ENCODE results near the gene PABPC3. TPM values are rescaled to one million over a fixed set of nuclear protein-coding genes. Genes with fewer than 3 reads are reported as not detected.

Gene PABPC3
- total and polyA plus RNA-seq, 9 donors: 0.09 to 0.83 (median 0.62) TPM

GRCh38 chr13:25135896-25136295, 40.0 kb downstream of the PABPC3 start:
- no peak for DNase-seq
- WGBS (ENCODE audit: insufficient coverage): no CpG with 5 or more reads among the region's 4 CpGs
- Histone ChIP-seq H3K36me3 (ENCODE audit: control insufficient read depth, insufficient read depth, low read length) (no peaks in the 10 kb centered on the region), H3K4me3 (ENCODE audit: low read length) (no peak overlapping the region), H3K27ac (ENCODE audit: low read length) (no peak overlapping the region), H3K27me3 (ENCODE audit: control insufficient read depth, insufficient read depth, low read length) (peaks cover 17% of the 10 kb centered on the region), H3K9me3 (replicated peaks; ENCODE audit: control insufficient read depth, low read depth, low read length) (no peaks in the 10 kb centered on the region), H3K4me1 (ENCODE audit: control insufficient read depth, insufficient read depth, low read length) (no peaks in the 10 kb centered on the region)

- no peak for DNase-seq
- 20% methylated on average over 8 of the region's 15 CpGs for WGBS (ENCODE audit: insufficient coverage)
- Histone ChIP-seq H3K4me1 (ENCODE audit: control insufficient read depth, insufficient read depth, low read length) (no peaks in the 10 kb centered on the region), H3K9me3 (replicated peaks; ENCODE audit: control insufficient read depth, low read depth, low read length) (no peaks in the 10 kb centered on the region), H3K27ac (ENCODE audit: low read length) (no peak overlapping the region), H3K4me3 (ENCODE audit: low read length) (no peak overlapping the region), H3K27me3 (ENCODE audit: control insufficient read depth, insufficient read depth, low read length) (peaks cover 17% of the 10 kb centered on the region), H3K36me3 (ENCODE audit: control insufficient read depth, insufficient read depth, low read length) (no peaks in the 10 kb centered on the region)
These were observed 41.2 kb downstream of the PABPC3 start for GRCh38 chr13:25136880-25137787.

- no peak overlapping the region for H3K27ac ChIP-seq (ENCODE audit: low read length)
- H3K36me3 ChIP-seq (ENCODE audit: control insufficient read depth, insufficient read depth, low read length): no peaks in the 10 kb centered on the region
- WGBS (ENCODE audit: insufficient coverage): 43% methylated on average over 1 of the region's 3 CpGs
- H3K4me3 ChIP-seq (ENCODE audit: low read length): no peak overlapping the region
- H3K9me3 ChIP-seq (replicated peaks; ENCODE audit: control insufficient read depth, low read depth, low read length): no peaks in the 10 kb centered on the region
- peaks cover 19% of the 10 kb centered on the region for H3K27me3 ChIP-seq (ENCODE audit: control insufficient read depth, insufficient read depth, low read length)
- DNase-seq: no peak
- H3K4me1 ChIP-seq (ENCODE audit: control insufficient read depth, insufficient read depth, low read length): no peaks in the 10 kb centered on the region
These were observed 41.8 kb downstream of the PABPC3 start for GRCh38 chr13:25137788-25138115.

GRCh38 chr13:25141042-25141441, 45.1 kb downstream of the PABPC3 start:
- no peaks in the 10 kb centered on the region for H3K4me1 ChIP-seq (ENCODE audit: control insufficient read depth, insufficient read depth, low read length)
- no peaks in the 10 kb centered on the region for H3K36me3 ChIP-seq (ENCODE audit: control insufficient read depth, insufficient read depth, low read length)
- no CpG with 5 or more reads among the region's 5 CpGs for WGBS (ENCODE audit: insufficient coverage)
- no peak overlapping the region for H3K4me3 ChIP-seq (ENCODE audit: low read length)
- no peak overlapping the region for H3K27ac ChIP-seq (ENCODE audit: low read length)
- H3K27me3 ChIP-seq (ENCODE audit: control insufficient read depth, insufficient read depth, low read length): peaks cover 16% of the 10 kb centered on the region
- H3K9me3 ChIP-seq (replicated peaks; ENCODE audit: control insufficient read depth, low read depth, low read length): no peaks in the 10 kb centered on the region
- no peak for DNase-seq

GRCh38 chr13:25143706-25144105, 47.8 kb downstream of the PABPC3 start:
- Histone ChIP-seq H3K4me1 (ENCODE audit: control insufficient read depth, insufficient read depth, low read length) (no peaks in the 10 kb centered on the region), H3K36me3 (ENCODE audit: control insufficient read depth, insufficient read depth, low read length) (no peaks in the 10 kb centered on the region), H3K27ac (ENCODE audit: low read length) (no peak overlapping the region), H3K4me3 (ENCODE audit: low read length) (no peak overlapping the region), H3K9me3 (replicated peaks; ENCODE audit: control insufficient read depth, low read depth, low read length) (no peaks in the 10 kb centered on the region), H3K27me3 (ENCODE audit: control insufficient read depth, insufficient read depth, low read length) (peaks cover 2% of the 10 kb centered on the region)
- no CpG with 5 or more reads among the region's 7 CpGs for WGBS (ENCODE audit: insufficient coverage)
- DNase-seq: no peak

- Histone ChIP-seq H3K27me3 (ENCODE audit: control insufficient read depth, insufficient read depth, low read length) (peaks cover 6% of the 10 kb centered on the region), H3K27ac (ENCODE audit: low read length) (no peak overlapping the region), H3K4me3 (ENCODE audit: low read length) (no peak overlapping the region), H3K9me3 (replicated peaks; ENCODE audit: control insufficient read depth, low read depth, low read length) (no peaks in the 10 kb centered on the region), H3K36me3 (ENCODE audit: control insufficient read depth, insufficient read depth, low read length) (no peaks in the 10 kb centered on the region), H3K4me1 (ENCODE audit: control insufficient read depth, insufficient read depth, low read length) (no peaks in the 10 kb centered on the region)
- no peak for DNase-seq
- WGBS (ENCODE audit: insufficient coverage): 26% methylated on average over 3 of the region's 4 CpGs
These were observed 51.9 kb downstream of the PABPC3 start for GRCh38 chr13:25147638-25148401.

- DNase-seq: no peak
- no peak overlapping the region for H3K27ac ChIP-seq (ENCODE audit: low read length)
- H3K9me3 ChIP-seq (replicated peaks; ENCODE audit: control insufficient read depth, low read depth, low read length): no peaks in the 10 kb centered on the region
- 100% methylated on average over 2 of the region's 5 CpGs for WGBS (ENCODE audit: insufficient coverage)
- H3K36me3 ChIP-seq (ENCODE audit: control insufficient read depth, insufficient read depth, low read length): no peaks in the 10 kb centered on the region
- no peak overlapping the region for H3K4me3 ChIP-seq (ENCODE audit: low read length)
- peaks cover 8% of the 10 kb centered on the region for H3K27me3 ChIP-seq (ENCODE audit: control insufficient read depth, insufficient read depth, low read length)
- H3K4me1 ChIP-seq (ENCODE audit: control insufficient read depth, insufficient read depth, low read length): no peaks in the 10 kb centered on the region
These were observed 52.5 kb downstream of the PABPC3 start for GRCh38 chr13:25148402-25148771.

Other genes starting within 250 kb of the PABPC3 start
- gene AMER2, start 76.2 kb downstream of the PABPC3 start, total RNA-seq: 0.04 TPM
- under 1 TPM; 0.03 to 0.13 (median 0.06) TPM for gene AMER2, start 76.2 kb downstream of the PABPC3 start, polyA plus RNA-seq (ENCODE audit: insufficient read depth in 1 of 8, insufficient read length in 8 of 8, low replicate concordance in 1 of 8)
- gene MTMR6, start 191.4 kb downstream of the PABPC3 start, total RNA-seq: 10.1 TPM
- 10 to 100 TPM in 7 of 8 donors, 1 to 10 TPM in 1; 9.2 to 13.3 (median 11.4) TPM for gene MTMR6, start 191.4 kb downstream of the PABPC3 start, polyA plus RNA-seq (ENCODE audit: insufficient read depth in 1 of 8, insufficient read length in 8 of 8, low replicate concordance in 1 of 8)
- gene NUP58, start 205.5 kb downstream of the PABPC3 start, total RNA-seq: 45.0 TPM
- gene NUP58, start 205.5 kb downstream of the PABPC3 start, polyA plus RNA-seq (ENCODE audit: insufficient read depth in 1 of 8, insufficient read length in 8 of 8, low replicate concordance in 1 of 8): 10 to 100 TPM; 30.8 to 44.9 (median 33.9) TPM